Left renal pelvis (tissue), 4 donors: Measurements from ENCODE around the gene AP4E1. TPM values are rescaled to one million over a fixed set of nuclear protein-coding genes. Genes with fewer than 3 reads are reported as not detected.
"Not testable (repeated sequence)": the region's sequence is repeated elsewhere in the genome, so short reads cannot be mapped to it uniquely, and the experiment has no call there.

Experiments used
- DNase-seq, 4 donors: peaks; one replicate each; pipeline ENCODE4 v3.0.0-alpha.2; 2013; ENCODE audit warnings: low read depth in 4 of 4, low spot score in 3 of 4
- polyA plus RNA-seq, 4 donors: library from polyadenylated mRNA; unstranded; fragments of 120-200 nt; gene quantifications; one replicate each; pipeline ENCODE4 v1.2.1, GENCODE V29; 2013; ENCODE audit not compliant: insufficient read length in 4 of 4

AP4E1 gene
- 10 to 100 TPM in 1 of 4 donors, 1 to 10 TPM in 3; 7.5 to 10.1 (median 8.8) TPM for polyA plus RNA-seq

DNA sequence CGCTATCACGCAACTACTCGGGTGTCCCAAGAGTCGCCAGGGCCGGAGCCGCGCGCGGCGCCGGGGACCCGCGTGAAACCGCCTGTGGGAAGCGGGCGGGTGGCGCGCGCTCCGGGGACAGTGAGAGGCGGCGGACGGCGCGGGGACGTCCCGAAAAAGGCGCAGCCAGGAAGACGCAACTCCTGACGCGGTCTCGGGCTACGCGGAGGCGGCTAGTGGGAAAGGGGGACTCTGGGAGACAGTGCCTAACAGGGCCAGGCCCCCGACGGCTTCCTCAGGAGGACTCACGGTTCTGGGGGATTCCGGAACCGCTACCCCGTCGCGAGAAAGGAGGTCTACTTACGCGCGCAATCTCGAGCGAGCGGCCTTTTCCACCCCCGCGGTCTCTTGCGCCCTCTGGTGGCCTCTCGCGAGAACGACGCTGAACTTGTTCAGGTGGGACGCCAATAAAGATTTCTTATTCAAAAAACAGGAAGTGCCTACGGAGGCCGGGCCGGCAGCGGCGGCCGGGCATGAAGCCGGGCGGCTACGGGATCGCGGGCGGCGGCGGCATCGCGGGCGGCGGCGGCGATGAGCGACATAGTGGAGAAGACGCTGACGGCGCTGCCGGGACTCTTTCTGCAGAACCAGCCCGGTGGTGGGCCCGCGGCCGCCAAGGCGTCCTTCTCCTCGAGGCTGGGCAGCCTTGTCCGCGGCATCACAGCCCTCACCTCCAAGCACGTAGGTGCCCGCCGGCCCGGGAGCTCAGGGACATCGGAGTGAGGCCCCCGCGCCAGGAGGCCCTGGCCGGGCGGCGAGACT lies at the start of gene AP4E1:
Gene AP4E1, plus strand, starts transcription at position 475 of the 801 bp plus-strand sequence. Its CDS starts 96 bp downstream, at position 571.
- DNase-seq, result peak; percentile 85 to 91 (median 90)

DNA sequence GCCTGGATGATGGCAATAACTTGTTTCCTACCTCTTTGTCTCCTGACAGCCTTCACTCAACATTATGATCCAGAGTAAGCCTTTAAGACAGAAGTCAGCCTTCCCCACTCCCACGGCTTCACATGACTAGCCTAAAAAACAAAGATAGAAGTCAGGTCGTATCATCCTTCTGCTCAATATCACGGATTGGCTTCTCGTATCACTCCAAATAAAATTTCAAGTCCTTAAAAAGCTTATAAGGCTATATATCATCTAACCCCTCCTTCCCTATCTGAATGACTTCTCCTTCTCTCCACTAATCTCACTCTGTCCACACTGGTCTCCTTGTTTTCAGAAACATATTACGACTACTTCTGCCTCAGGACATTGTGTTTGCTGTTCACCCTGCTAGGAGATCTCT lies 47.7 kb upstream of the AP4E1 start:
- DNase-seq, result no peak

DNA sequence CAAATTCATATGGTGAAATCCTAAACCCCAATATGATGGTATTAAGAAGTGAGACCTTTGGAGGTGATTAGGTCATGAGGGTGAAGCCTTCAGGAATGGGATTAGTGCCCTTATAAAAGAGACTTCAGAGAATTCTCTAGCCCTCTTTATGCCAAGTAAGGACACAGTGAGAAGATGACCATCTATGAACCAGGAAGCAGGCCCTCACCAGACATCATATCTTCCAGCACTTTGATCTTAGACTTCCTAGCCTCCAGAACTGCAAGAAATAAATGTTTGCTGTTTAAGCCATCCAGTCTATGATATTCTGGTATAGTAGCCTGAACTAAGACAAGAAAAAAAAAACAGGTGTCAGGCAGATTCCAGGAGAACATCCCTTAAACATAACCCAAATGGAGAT lies 45.9 kb upstream of the AP4E1 start:
- no peak for DNase-seq

DNA sequence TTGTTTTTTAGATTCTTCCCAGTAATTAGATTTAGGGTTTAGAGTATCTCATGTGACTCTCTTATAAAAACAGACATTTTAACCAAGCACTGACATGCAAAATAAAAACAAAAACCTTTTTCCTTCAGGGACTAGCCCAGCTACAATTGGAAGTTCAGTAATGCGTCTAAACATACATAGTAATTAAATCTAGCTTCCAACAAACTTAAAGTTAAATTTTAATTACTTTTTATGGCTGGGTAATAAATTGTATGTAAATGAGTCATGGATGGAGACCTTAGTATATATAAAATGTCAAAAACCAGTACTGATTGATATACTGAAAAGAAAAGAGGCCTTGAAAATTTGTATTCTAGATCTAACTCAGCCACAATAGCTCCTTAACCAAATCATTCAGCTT lies 43.6 kb upstream of the AP4E1 start:
- DNase-seq, result no peak

DNA sequence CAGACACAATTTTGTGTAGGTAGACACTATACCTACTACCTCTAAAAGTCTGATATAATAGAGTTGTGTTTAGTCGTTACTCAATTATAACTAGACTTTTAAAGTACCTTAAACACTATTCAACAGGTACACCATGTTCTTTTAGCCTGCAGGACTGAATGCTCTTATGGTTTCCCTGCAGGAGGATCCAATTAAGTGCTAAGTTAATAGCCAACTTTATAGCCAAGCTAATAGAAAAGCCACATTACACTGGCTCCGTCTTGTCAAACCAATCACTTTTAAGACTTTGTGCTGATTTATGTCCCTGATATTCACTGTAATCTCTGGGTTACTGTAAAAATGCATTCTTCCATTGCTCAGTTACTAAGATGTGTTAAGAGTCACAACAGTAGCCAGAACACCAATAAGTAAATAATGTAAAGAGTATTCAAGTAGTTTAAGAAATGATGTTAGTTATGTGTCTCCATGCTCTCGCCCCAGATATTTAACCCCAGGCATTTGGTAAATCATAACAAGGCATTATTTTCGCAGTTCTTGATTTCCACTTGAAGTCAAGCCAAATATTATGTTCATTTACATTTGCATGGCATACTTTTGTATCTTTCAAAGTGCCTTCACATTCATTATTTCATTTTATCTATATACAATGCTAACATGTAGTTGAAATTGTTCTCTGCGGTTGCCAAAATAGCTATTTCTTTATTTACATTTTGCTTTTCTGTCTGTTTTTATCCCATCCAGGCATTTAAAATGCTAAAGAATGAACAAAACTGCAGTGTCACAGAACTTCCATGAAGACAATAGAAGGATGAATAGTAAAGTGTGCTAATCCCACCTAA lies 42.7 kb upstream of the AP4E1 start:
- DNase-seq, result no peak

DNA sequence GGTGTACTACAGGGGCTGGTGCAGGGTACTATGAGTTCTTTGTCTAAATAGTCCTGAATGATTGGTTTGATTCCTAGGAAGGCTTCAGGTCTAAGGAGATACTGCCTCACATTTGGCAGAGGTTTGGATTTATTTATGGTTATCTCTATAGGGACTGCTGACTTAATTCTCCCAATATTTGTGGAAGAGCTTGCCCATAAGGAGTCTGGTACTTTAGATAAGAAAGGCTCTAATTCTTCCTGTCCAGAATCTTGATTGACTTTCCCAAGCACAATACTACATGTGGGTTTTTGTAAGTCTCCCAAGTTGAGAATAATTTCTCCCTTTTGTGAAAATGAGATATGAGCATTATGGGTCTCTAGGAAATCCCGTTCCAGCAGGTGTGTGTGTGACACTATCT lies 36.7 kb upstream of the AP4E1 start:
- DNase-seq, result no peak

DNA sequence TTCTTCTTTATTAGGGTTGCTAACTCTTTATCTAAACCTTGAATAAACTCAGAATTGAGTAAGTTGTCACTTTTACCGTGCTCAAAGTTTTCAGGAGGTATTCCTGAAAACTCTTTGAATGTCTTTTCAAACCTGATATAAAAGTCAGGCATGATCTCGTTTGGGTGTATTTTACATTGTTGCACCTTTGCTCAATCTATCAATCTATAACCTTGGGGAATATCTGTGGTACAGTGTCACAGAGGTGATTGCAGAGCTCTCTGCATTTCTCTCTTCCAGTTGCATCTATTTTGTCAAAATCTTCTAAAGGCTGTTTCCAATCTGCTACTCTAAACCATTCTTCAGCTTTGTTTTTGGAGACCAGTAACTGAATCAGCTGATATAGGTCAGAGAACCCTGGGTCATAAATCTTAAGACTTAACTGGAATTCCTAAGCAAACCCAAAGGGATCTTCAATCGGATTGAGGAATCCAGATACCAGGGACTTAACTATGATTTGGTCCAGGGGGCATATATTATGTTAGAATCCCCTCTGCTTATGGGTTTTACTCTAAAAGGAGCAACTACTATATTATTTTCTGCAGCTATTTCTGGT lies 35.6 kb upstream of the AP4E1 start:
- DNase-seq, result no peak

DNA sequence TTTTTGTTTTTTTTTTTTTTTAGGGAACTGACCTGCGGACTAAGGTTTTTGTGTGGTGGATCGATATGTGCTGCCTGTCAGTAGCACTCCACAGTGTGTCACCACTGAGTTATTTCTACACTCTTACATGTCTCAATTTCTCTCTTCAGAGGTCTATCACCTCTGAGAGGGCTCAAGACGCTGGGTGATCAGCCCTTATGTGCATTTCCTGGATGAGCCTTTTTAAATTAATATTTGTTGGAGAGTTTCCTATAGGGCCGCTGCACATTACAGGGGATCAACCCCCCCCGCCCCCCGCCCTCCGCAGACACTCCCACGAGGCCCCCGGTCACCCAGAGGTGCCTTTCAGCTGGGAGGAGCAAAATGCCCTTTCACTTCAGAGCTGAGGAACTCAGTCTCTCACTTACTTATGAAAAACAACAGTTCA lies 34.5 kb upstream of the AP4E1 start:
- DNase-seq, result no peak

DNA sequence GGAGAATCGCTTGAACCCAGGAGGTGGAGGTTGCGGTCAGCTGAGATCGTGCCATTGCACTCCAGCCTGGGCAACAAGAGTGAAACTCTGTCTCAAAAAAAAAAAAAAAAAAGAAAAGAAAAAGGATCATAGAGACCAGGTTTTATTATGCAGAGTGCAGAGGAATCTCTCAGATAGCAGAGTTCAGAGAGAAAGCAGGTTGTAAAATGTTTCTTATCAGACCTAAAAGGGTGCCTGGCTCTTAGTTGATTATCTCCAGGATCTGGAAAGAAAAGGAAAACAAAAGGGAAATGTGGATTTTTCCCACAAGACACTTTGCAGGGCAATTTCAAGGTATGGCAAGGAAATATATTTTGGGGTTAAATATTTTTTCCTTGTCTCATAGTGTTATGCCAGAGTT lies 33.2 kb upstream of the AP4E1 start:
- DNase-seq, result not testable (repeated sequence)

DNA sequence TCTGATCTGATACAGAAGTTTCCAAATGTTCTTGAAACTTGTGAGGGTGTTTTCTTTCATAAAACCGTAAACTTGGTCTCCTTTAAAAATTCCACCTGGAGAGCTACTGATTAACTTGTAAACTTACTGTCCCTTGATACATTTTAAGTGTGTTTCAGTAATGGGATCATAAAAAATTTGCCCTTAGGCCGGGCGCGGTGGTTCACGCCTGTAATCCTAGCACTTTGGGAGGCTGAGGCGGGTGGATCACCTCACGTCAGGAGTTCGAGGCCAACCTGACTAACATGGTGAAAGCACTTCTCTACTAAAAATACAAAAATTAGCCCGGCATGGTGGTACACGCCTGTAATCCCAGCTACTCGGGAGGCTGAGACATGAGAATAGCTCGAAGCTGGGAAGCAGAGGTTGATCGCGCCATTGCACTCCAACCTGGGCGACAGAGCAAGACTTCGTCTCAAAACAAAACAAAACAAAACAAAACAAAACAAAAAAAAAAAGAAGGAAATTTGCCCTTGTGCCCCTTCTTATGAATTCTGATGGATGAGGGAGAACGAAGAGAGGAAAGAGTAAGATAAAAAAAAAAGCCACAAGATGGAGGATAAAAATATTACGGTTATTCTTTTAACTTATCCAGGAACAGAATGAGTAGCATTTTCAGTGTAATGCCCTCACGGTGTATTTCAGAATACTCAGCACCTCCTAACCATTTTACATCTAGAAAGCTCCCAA lies 32.1 kb upstream of the AP4E1 start:
- no peak for DNase-seq

DNA sequence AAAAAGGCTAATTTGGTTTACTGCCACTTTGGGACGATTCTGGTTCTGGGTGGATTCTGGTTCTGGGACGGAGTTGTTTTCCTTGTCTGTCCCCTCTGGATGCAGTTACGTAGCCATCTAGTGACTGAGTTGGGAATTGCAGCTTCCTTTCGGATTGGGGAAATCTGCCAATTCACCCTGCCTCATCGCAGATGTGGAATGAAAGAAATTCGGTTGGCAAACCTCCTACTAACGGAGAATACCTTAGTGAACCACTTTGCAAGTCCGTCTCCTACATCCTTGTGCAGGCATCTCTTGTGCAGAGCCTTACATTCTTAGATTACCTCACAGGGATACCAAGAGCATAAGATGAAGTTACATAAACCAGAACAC lies 31.5 kb upstream of the AP4E1 start:
- peak; percentile 64 to 77 (median 68) for DNase-seq

DNA sequence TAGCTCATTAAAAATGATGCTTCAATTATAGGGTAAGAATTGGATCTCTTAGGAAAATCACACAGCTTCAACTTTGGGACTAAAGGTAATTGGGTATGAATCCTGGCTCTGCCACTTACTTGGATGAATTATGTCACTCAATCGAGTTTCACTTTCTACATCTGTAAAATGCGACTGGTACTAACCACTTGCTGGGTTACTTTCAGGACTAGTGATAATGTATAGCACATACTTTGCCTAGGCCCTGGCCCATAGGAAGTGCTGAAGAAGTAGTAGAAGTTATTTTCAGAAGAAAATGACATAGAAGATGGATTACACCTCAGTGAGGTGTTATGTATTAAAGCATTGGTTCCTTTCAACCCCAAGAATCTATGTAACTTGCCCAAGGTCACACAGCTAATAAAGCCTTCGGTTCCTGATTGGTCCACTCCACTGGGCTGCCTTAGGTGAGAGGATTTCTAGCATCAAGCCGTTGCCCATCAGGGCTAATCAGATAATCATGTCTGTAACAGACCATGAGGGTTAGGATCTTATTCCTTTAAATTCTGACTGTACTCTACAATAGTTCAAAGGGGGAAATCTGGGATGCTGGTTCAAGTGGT lies 29.4 kb upstream of the AP4E1 start:
- no peak for DNase-seq

DNA sequence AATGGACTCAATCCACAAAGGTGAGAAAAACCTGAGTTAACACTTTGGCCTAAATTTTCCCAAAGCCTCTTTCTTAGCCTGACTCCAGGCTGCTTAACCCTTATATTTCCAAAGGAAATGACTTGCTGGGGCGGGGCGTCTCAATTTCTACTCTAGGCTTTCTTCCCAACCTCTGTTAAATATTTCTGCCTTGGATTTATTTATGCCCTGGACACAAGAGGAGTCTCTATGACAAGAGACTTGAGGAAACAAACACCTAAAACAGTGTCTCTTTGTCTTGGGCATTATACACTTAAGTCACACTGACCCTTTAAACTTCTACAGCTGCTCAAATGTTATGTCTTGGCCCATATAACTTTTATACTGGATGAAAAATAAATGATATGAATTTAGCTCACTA lies 28.3 kb upstream of the AP4E1 start:
- no peak for DNase-seq

DNA sequence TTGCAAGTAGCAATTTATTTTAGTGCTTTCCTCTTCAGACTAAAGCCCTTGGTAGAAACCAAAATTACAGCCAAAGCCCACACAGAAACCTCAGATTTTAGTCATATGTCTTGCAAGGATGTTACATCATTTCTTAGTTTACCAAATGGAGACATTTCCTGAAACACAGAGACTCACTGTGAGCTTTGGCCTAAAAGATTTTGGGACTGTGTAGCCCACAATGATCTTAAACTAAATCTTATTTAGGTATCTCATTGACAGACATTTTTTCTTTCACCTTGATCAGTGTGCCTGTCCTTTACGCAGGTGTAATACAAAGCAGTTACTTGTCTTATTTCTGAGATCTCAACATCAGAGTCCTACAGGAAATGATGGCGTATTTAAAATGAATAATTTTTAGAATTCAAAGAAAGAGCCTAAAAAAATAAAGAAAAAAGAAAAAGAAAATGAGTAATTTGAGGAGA lies 27.8 kb upstream of the AP4E1 start:
- DNase-seq, result no peak

DNA sequence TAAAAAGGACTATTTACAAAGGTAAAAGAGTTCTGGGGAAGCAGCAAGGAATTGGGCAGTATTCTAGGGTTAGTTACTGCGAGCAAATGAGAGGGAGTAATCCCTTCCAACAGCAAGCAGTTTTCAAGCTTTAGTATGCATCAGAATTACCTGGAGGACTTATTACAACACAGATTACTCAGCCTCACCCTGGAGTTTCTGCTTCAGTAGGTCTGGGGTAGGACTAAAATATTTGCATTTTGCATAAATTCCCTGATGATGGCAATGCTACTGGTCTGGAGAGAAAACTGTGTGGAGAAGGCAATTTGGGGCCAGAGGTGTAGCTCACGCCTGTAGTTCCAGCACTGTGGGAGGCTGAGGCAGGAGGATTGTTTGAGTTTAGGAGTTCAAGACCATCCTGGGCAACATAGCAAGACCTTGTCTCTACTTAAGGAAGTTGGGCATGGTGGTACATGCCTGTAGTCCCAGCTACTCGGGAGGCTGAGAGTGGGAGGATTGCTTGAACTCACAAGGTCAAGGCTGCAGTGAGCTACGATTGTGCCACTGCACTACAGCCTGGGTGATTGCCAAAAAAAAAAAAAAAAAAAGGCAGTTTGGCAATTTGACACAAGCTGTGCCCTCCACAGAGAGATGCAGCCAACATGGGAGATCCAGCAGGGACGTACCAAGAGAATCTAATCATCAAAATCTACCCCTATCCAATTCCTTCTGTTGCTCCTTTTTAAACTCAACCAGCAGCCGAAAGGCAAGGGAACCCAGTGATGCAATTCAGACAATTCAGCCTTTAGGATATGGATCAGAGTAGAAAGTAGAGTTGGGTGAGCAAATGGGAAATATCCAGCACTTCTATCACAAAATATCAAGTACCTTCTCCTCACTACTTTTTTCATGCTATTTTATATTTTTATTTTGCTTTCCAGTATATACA lies 27.1 kb upstream of the AP4E1 start:
- no peak for DNase-seq

DNA sequence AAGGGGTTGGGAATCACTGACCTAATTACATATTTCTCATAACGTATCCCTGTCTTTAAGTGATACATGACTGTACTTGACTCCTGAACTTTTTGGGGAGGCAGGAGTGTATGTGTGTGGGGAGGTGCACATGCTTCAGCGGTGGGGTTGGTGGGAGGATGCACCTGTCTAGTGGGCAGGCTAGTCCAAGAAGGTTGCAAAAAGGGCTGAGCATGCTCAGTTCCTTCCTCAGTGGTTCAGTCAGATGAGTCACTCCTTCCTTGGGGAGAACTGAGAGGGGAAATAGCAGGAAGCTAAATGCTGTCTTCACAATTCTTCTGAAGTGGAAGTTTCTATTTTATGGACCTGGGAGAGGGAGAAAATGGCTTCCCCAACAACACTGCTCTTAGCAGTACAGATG lies 24.6 kb upstream of the AP4E1 start:
- DNase-seq, result no peak

DNA sequence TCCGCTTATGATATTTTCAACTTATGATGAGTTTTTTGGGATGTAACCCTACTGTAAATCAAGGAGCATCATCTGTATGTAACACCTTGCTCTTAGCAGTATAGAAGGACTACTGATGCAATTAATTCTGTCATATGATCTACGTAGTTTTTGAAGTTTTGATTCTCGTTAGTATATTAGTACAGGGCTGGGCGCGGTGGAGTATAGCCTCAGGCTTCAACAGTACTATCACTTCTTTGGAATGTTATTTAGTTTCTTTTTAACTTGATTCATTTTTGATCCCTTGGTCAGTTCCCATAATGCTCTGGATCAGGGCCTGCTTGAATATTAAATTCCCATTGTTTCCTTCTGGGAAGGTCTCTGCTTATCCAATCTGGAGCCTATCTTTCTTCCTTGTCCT lies 23.9 kb upstream of the AP4E1 start:
- no peak for DNase-seq

DNA sequence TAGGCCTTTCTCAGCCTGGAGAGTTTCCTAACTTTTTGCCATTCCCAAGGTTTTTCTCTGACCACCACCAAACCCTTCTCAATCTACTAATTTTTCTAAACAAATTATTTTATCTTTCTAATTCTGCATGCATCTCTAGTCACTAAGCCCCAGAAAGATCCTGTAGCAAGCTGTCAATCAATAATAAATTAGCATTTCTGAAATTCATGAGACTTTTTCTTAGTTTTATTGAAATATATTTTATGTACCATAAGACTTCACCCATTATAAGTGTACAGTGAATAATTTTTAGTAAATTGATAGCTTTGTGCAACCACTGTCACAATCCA lies 22.4 kb upstream of the AP4E1 start:
- DNase-seq, result no peak

DNA sequence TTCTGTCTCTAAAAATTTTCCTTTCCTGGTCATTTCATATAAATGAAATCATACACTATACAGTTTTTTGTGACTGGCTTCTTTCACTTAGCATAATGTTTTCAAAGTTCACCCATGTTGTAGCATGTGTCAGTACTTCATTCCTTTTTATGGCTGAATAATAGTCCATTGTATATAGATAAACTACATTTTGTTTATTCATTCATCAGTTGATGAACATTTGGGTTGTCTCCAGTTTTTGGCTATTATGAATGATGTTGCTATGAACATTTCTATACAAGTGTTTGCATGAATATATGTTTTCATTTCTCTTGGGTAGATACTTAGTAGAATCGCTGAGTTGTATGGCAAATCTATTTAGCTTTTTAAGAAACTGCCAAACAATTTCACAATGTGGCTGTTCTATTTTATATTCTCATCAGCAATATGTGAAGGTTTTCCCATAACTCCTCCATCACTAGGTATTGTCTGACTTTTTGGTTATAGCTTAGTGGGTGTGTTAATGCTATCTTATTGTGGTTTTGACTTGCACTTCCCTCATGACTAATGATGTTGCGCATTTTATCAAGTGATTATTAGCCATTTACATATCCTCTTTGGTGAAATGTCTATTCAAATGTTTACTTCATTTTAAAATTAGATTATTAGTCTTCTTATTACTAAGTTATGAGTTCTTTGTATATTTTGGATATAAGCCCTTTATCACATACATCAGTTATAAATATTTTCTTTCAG lies 21.7 kb upstream of the AP4E1 start:
- DNase-seq, result no peak
